Stimulated activated CD4-positive, alpha-beta T cell treated with anti-CD3 and anti-CD28 coated beads, TNF-alpha, amount 100 ng/mL, for 48 hours (primary cell): ENCODE data around the gene PSMA5.
"Not testable (repeated sequence)": the region's sequence is repeated elsewhere in the genome, so short reads cannot be mapped to it uniquely, and the experiment has no call there.

Source experiments
- DNase-seq, 3 donors: peaks; one replicate each; pipeline ENCODE4 v3.0.0-alpha.2; 2020; ENCODE audit warnings: low read depth in 3 of 3

PSMA5 gene

GRCh38 chr1:109433322-109433721, 7.1 kb upstream of the PSMA5 start:
- DNase-seq = no peak

- no peak for DNase-seq
Observed at GRCh38 chr1:109432336-109432735, 6.1 kb upstream of the PSMA5 start.

- no peak for DNase-seq
Observed at GRCh38 chr1:109427171-109427467, 871 bp upstream of the PSMA5 start.

- DNase-seq = peak; percentile 36 to 66 (median 54)
Observed at GRCh38 chr1:109425391-109426280, 612 bp downstream of the PSMA5 start.

- DNase-seq = no peak
Observed at GRCh38 chr1:109423498-109423897, 2.8 kb downstream of the PSMA5 start.

- DNase-seq = no peak
Observed at GRCh38 chr1:109412551-109412950, 13.7 kb downstream of the PSMA5 start.

GRCh38 chr1:109404838-109405237, 21.4 kb downstream of the PSMA5 start:
- DNase-seq = no peak

- no peak for DNase-seq
Observed at GRCh38 chr1:109402025-109402424, 24.2 kb downstream of the PSMA5 start.

- DNase-seq = no peak
Observed at GRCh38 chr1:109400035-109400655, 26.1 kb downstream of the PSMA5 start.

GRCh38 chr1:109399326-109399957, 26.8 kb downstream of the PSMA5 start:
- DNase-seq = peak in 1 of 3 donors; percentile 18

GRCh38 chr1:109398343-109399225, 27.7 kb downstream of the PSMA5 start:
- no peak for DNase-seq

- peak in 2 of 3 donors; percentile 10 to 51 for DNase-seq
Observed at GRCh38 chr1:109397581-109398342, 28.5 kb downstream of the PSMA5 start, which contains the start of gene SORT1. Gene SORT1 (minus strand): TSS chr1:109397918. CDS start chr1:109397892, 26 bp downstream.

GRCh38 chr1:109396871-109397580, 29.2 kb downstream of the PSMA5 start:
- no peak for DNase-seq

GRCh38 chr1:109396513-109396839, 29.8 kb downstream of the PSMA5 start:
- no peak for DNase-seq

GRCh38 chr1:109395602-109396512, 30.4 kb downstream of the PSMA5 start:
- no peak for DNase-seq

GRCh38 chr1:109395282-109395599, 31.0 kb downstream of the PSMA5 start:
- not testable (repeated sequence) for DNase-seq

GRCh38 chr1:109394591-109395281, 31.5 kb downstream of the PSMA5 start:
- DNase-seq = no peak

GRCh38 chr1:109393617-109394233, 32.5 kb downstream of the PSMA5 start:
- no peak for DNase-seq
